Measurements from ENCODE around the gene CFL1. TPM values are rescaled to one million over a fixed set of nuclear protein-coding genes. Genes with fewer than 3 reads are reported as not detected.

The CFL1 gene
- 1,281 and 2,304 TPM in 2 replicates for total RNA-seq

DNA sequence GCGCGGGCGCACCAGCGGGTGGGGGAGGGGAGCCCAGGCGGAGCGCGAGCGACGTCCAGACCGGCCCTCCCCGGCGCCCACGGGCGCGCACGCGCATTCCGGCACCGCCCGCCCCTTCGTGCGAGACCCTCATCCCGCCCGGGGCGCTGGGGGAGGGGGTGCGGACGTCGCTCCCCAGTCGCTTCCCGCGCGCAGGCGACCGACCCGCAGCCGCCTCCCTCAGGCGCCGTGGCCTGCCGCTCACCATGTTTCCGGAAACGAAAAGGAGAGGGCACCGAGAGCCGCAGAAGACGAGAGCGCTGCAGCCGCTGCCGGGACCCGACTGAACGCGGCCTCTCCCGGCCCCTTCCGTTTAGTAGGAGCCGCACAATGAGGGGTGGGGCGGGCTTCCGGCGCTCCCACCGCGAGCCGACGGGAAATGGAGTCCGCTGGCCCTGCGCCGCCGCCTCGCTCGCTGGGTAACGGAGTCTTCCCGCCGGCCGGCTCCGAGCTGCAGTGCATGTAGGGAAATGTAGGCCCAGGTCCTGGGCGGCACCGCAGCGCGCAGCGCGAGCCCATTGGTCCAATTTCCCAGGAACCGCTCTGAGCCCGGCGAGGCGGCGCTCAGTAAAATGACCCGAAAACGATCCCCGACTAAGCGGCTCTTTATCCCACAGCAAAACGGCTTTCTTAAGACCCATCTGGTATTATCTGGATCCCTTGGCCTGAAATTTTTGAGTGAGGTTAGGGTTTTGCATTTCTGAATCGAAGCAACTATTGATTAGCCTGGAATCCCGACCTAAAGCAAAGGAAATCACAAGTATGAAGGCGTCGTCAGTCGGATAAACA lies at the start of gene CFL1:
Gene CFL1, minus strand, starts transcription at position 328 of the 828 bp plus-strand sequence. Its CDS starts 81 bp downstream, at position 247.

DNA sequence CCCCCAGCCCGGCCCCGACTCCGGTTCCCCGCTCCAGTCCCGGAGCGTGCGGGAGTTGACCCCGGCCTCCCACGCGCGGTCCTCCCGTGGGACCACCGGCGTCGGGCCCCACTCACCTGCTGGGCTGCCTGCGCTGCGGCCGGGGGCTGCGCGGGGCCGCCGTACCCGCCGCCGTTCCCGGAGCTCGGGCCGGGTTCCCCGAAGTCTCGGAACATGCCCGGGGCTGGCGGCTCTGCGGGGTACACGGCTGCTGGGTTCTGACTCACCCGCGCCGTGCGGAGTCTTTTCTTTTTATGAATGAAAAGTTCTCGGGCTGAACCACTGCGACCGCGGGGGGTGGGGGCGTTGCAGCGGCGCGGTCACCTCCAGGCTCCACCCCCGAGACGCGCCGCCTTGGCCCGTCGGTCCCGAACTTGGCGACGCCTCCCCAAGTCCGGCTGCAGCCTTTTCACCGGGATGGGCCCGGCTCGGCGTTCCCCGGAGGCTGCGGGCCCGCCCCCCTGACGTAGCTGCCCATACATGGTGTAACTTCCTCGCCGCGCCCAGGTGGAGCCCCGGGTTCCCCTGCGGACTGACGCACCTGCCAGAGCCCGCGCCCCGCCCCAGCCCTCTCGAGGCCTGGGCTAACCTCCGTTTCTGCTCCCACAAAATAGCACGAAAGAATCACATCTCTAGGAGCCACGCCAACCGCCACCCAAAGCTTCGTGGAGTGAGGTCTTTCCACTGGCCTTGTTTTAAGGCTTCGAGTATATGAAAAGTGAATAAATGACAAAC lies 42.3 kb upstream of the CFL1 start, which contains the start of gene FOSL1:
Gene FOSL1, minus strand, starts transcription at position 264 of the 774 bp plus-strand sequence. Its CDS starts 49 bp downstream, at position 215.

DNA sequence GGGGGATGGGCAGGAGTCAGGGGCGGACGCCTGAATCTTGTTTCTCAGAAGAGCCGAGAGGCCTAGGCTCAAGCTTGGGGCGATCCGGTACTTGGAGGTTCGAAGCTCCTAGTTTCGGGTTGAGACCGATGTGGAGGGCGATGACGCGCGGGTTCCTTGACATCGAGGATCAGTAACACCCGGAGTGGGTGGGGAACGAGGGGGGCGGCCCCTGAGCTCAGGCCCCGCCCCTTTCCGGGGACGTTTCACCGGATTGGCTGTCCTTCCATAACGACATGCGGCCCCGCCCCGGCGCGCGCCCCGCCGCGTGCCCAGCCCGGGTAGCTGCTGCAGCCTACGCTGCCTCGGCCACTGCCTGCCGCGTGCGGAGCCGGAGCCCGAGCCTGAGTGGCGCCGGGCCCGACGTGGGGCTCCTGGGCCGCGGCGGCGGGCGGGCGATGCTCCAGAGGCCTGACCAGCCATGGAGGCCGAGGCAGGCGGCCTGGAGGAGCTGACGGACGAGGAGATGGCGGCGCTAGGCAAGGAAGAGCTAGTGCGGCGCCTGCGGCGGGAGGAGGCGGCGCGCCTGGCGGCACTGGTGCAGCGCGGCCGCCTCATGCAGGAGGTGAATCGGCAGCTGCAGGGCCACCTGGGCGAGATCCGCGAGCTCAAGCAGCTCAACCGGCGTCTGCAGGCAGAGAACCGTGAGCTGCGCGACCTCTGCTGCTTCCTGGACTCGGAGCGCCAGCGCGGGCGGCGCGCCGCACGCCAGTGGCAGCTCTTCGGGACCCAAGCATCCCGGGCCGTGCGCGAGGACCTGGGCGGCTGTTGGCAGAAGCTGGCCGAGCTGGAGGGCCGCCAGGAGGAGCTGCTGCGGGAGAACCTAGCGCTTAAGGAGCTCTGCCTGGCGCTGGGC lies 32.6 kb upstream of the CFL1 start, which contains the start of gene CCDC85B:
Gene CCDC85B, plus strand, starts transcription at position 350 of the 895 bp plus-strand sequence. Its CDS starts 111 bp downstream, at position 461.

GRCh38 chr11:65888163-65888814 lies 30.3 kb upstream of the CFL1 start, which contains the start of gene FIBP:
TSS of gene FIBP (minus strand) at chr11:65888471. CDS start at chr11:65888418, 53 bp downstream.

DNA sequence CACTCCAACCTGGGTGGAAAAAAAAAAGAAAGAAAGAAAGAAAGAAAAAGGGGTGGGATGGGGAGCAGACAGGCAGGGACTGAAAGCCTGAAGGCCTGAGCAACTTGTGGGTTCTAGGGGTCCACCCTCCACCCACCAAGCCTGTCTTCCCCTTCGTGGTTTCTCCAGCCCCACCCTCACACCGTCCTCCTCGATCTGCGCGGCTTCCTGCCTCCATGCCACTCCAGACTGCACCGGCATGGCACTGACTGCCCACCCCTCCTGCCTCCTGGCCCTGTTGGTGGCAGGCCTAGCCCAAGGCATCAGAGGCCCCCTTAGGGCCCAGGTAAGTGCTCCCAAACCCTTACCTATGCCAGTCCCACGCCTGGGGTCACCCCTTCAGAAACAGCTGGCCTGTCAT lies 21.6 kb upstream of the CFL1 start, which contains the start of gene CTSW:
Gene CTSW, plus strand, starts transcription at position 221 of the 400 bp plus-strand sequence. Its CDS starts 18 bp downstream, at position 239.

DNA sequence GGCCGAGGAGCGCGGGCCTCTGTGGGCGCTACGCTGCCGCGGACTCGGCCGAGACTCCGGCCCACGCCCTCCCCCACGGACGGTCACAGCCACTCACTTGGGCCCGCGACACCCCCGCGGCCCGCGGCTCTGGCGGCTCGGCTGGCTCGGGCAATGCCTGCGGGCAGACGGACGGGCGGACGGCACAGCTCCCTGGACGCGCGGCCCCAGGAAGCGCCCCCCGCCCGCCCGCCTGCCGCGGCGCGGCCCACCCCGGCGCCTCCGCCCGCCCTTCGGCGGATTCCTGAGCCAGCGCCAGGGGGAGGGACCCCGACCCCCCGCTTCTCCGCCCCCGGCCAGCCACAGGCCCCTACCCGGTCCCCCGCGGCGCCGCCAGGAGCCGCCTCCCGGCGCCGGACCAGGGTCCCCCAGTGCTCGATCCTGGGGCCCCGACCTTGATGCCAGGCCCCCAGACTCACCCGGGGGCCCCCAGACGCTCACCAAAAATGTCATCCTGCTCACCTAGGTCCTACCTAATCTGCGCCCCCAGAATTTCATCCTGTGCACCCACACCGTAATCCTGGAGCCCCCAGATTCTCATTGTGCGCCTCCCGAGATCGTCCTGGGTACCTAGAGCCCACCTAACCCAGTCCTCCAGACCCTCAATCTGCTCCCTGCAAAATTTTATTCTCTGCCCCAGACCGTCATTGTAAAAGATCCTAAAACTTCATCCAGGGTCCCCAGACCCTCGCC lies 14.8 kb upstream of the CFL1 start, which contains the start of gene EFEMP2:
Gene EFEMP2, minus strand, starts transcription at position 215 of the 732 bp plus-strand sequence. CDS start 446 bp downstream, outside the sequence.

DNA sequence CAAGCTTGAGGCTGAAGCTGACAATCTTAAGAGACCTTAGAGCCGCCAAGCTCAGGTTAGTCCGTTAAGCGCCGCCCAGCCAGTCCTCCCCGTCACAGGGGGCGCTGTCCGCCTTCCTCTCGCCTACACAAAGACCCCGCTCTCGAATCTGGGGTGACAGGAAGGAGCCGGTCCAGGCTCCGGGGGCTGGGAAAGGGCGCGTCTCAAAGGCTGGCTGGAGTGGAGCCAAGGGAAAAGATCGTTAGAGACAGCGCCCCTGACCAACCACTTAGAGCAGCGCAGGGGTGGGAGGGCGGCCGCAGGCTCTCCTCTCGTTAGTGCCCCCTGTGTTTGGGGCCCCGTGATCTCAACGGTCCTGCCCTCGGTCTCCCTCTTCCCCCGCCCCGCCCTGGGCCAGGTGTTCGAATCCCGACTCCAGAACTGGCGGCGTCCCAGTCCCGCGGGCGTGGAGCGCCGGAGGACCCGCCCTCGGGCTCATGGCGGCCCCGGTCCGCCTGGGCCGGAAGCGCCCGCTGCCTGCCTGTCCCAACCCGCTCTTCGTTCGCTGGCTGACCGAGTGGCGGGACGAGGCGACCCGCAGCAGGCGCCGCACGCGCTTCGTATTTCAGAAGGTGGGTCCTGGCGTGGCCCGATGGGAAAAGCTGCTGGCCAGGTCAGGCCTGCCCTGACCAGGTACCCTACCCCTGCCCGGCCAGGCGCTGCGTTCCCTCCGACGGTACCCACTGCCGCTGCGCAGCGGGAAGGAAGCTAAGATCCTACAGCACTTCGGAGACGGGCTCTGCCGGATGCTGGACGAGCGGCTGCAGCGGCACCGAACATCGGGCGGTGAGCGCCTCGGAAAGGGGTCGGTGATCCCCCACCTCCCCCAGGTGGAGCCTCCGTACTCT lies 2.5 kb upstream of the CFL1 start, which contains the start of gene MUS81:
Gene MUS81, plus strand, starts transcription at position 156 of the 887 bp plus-strand sequence. Its CDS starts 321 bp downstream, at position 477.

DNA sequence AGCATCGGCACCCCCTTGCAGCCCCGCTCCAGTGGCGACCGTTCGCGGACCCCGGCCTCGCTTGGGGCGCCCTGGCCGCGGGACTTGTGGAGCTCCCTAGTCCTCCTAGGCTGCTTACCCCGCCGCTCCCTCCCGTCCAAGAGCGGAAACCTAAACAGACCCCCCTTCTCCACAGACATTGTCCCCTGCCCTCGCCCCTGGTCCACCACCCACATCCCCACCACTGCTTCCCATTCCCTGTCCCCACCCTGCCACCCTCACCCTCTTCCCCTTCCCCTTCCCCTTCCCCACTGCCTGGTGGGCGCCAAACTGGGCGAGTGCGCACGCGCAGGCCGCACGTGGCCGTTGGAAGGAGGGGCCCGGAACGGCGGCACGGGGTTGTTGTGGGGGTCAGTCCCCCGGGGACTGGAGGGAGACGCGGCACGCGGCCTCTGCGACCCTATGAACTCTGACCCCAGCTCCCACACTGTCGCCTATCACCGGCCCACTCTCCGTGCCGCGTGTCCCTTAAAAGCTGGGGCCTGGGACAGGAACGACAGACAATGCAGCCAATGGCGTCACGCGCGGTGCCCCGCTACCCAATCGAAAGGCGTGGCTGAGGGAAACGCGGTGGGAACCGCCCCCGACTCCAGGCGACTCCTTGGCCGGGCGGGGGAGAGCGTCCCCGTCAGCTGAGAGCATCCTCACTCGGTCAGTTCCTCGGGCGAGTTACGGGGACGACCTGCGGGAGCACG lies 24.5 kb downstream of the CFL1 start, which contains the start of gene SNX32:
Gene SNX32, plus strand, starts transcription at position 667 of the 734 bp plus-strand sequence. CDS start 103 bp downstream, outside the sequence.

Other genes starting within 250 kb of the CFL1 start
- gene MAP3K11, start 244.0 kb downstream of the CFL1 start, total RNA-seq: 78.5 and 130 TPM in 2 replicates
- 10.0 and 25.1 TPM in 2 replicates for gene PCNX3, start 242.4 kb downstream of the CFL1 start, total RNA-seq
- gene SIPA1, start 220.1 kb downstream of the CFL1 start, total RNA-seq: 33.8 and 81.2 TPM in 2 replicates
- gene RELA, start 195.3 kb downstream of the CFL1 start, total RNA-seq: 13.0 and 26.4 TPM in 2 replicates
- 35.3 and 41.9 TPM in 2 replicates for gene KAT5, start 145.9 kb downstream of the CFL1 start, total RNA-seq
- gene RNASEH2C, start 137.4 kb downstream of the CFL1 start, total RNA-seq: 34.2 and 37.3 TPM in 2 replicates
- gene AP5B1, start 77.2 kb downstream of the CFL1 start, total RNA-seq: 5.5 and 8.5 TPM in 2 replicates
- gene OVOL1, start 71.1 kb downstream of the CFL1 start, total RNA-seq: not detected in 2 replicates
- gene SNX32, start 24.2 kb downstream of the CFL1 start, total RNA-seq: under 0.01 and 0.50 TPM in 2 replicates
- gene MUS81, start 2.3 kb upstream of the CFL1 start, total RNA-seq: 45.2 and 48.9 TPM in 2 replicates
- 11.2 and 26.1 TPM in 2 replicates for gene EFEMP2, start 14.6 kb upstream of the CFL1 start, total RNA-seq
- gene CTSW, start 21.7 kb upstream of the CFL1 start, total RNA-seq: under 0.01 TPM in 1 of 2 replicates, not detected in the other
- gene FIBP, start 30.3 kb upstream of the CFL1 start, total RNA-seq: 146 and 161 TPM in 2 replicates
- gene CCDC85B, start 32.5 kb upstream of the CFL1 start, total RNA-seq: 50.0 and 94.9 TPM in 2 replicates
- gene FOSL1, start 42.2 kb upstream of the CFL1 start, total RNA-seq: 4.4 and 5.0 TPM in 2 replicates
- 12.1 and 18.9 TPM in 2 replicates for gene C11orf68, start 60.9 kb upstream of the CFL1 start, total RNA-seq
- 104 and 157 TPM in 2 replicates for gene DRAP1, start 61.2 kb upstream of the CFL1 start, total RNA-seq
- not detected in 2 replicates for gene TSGA10IP, start 87.3 kb upstream of the CFL1 start, total RNA-seq
- 41.6 and 48.0 TPM in 2 replicates for gene SART1, start 103.6 kb upstream of the CFL1 start, total RNA-seq
- gene EIF1AD, start 144.0 kb upstream of the CFL1 start, total RNA-seq: 24.6 and 46.3 TPM in 2 replicates
- gene BANF1, start 144.3 kb upstream of the CFL1 start, total RNA-seq: 11.6 and 16.4 TPM in 2 replicates
- 0.49 and 1.1 TPM in 2 replicates for gene CST6, start 153.8 kb upstream of the CFL1 start, total RNA-seq
- gene CATSPER1, start 168.3 kb upstream of the CFL1 start, total RNA-seq: 0.16 TPM in 1 of 2 replicates, not detected in the other
- gene GAL3ST3, start 191.0 kb upstream of the CFL1 start, total RNA-seq: 0.76 TPM in 1 of 2 replicates, not detected in the other
- gene SF3B2, start 194.2 kb upstream of the CFL1 start, total RNA-seq: 74.0 and 88.3 TPM in 2 replicates
- gene PACS1, start 212.1 kb upstream of the CFL1 start, total RNA-seq: 12.8 and 50.9 TPM in 2 replicates

All from bladder microvascular endothelial cell (primary cell).